Stomach smooth muscle (tissue), 2 donors: Measurements from ENCODE around the gene RTN4R.
"Not testable (repeated sequence)": the region's sequence is repeated elsewhere in the genome, so short reads cannot be mapped to it uniquely, and the experiment has no call there.

Experiments
- H3K27ac ChIP-seq: one replicate; pipeline ENCODE4 v1.7.0; 2013; ENCODE audit warnings: mild to moderate bottlenecking, low read length, inconsistent platforms
- H3K27me3 ChIP-seq, 2 donors: one replicate each; pipeline ENCODE4 v1.7.0; 2013; ENCODE audit warnings: low read length in 2 of 2; ENCODE audit not compliant: insufficient read depth in 2 of 2, control insufficient read depth in 1 of 2
- H3K36me3 ChIP-seq, 2 donors: one replicate each; pipeline ENCODE4 v1.7.0; 2013; ENCODE audit warnings: low read length in 2 of 2; ENCODE audit not compliant: control insufficient read depth in 2 of 2, insufficient read depth in 2 of 2
- H3K4me1 ChIP-seq: one replicate; pipeline ENCODE4 v1.7.0; 2013; ENCODE audit warnings: low read length; ENCODE audit not compliant: control insufficient read depth, insufficient read depth
- H3K4me3 ChIP-seq, 2 donors: one replicate each; pipeline ENCODE4 v1.7.0; 2013; ENCODE audit warnings: low read length in 2 of 2
- H3K9ac ChIP-seq, 2 donors: one replicate each; pipeline ENCODE4 v1.7.0; 2013; ENCODE audit warnings: low read length in 2 of 2, mild to moderate bottlenecking in 1 of 2
- H3K9me3 ChIP-seq, 2 donors: one replicate each; pipeline ENCODE4 v1.7.0; 2013; ENCODE audit warnings: low read length in 2 of 2; ENCODE audit not compliant: control insufficient read depth in 2 of 2
- donor health status: healthy.
- donor health status: Pancreatic carcinoma.

Gene RTN4R

DNA sequence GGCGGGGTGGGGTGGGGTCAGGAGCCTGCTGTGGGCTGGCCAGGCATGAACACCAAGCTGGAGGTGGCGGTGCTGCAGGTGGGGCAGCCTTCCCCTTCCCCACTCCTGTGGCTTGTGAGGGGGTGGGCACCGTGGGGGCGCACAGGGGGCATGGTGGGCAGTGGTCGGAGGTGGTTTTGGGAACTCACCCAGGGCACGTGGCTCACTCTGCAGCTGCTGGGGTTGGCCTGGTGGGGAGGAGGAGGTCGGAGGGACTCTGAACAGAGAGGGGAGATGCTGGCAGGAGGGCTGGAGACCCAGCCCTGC, 35.1 kb upstream of the RTN4R start:
- H3K9ac ChIP-seq, H3K4me1 ChIP-seq, H3K9me3 ChIP-seq, H3K4me3 ChIP-seq, H3K27ac ChIP-seq, H3K36me3 ChIP-seq: not testable (repeated sequence)
- H3K27me3 ChIP-seq = peaks cover 2 to 12% of the 10 kb centered on the region in 2 donors

DNA sequence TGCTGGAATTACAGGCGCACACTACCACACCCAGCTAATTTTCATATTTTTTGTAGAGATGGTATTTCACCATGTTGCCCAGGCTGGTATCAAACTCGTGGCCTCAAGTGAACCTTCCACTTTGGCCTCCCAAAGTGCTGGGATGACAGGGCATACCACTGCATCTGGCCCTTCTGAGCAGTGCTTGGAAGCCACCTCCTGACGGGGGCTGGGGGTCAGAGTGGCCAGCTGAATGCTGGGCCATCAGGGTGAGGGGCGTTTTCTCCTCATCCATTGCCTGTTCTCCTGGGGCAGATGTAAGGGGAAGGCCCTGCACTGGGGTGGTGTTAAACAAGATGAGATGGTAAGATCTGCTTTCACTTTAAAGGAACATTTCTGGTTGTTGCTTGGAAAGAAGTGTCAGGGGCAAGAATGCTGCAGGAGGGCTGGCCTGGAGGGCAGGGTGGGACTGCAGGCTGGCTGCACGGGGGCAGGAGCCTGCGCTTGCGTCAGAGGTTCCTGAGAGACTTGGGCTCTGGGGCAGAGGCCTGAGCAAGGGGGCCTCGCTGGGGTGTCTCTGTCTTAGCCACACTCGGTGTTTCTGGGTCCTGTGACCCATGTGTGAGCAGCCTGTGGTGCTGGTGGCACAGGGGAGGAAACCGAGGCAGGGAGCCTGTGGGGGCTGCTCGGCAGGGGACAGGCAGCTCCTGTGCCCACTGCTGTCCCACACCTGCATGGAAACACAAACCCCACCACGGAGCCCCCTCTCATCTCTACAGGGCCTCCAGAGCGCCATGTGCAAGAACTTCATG, 34.5 kb upstream of the RTN4R start:
- Histone ChIP-seq H3K27me3 (peaks cover 2 to 12% of the 10 kb centered on the region in 2 donors), H3K36me3 (no peaks in the 10 kb centered on the region), H3K9ac (no peak overlapping the region), H3K27ac (no peak overlapping the region), H3K9me3 (no peaks in the 10 kb centered on the region), H3K4me3 (no peak overlapping the region), H3K4me1 (peaks cover 5% of the 10 kb centered on the region)

DNA sequence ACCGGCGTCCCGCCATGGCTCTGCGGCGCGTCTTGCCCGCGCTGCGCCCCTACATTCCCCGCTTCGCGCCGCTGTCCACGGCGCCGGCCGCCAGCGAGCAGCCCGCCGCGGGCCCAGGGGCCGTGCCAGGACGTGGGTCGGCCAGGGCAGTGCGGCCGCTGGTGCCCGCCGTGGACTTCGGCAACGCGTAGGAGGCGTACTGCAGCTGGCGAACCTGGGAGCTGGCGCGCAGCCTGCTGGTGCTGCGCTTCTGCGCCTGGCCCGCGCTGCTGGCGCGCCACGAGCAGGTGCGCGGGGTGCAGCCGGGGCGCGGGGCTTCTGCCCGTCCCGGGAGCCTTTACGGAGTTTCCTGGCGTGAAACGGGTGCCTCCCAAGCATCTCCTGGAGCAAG, 31.6 kb upstream of the RTN4R start:
- peaks cover 2 to 10% of the 10 kb centered on the region in 2 donors for H3K27me3 ChIP-seq
- H3K4me3 ChIP-seq = peak overlapping the region; percentile 43 to 67
- H3K36me3 ChIP-seq = no peaks in the 10 kb centered on the region
- no peak overlapping the region for H3K9ac ChIP-seq
- no peak overlapping the region for H3K27ac ChIP-seq
- no peaks in the 10 kb centered on the region for H3K9me3 ChIP-seq
- peaks cover 5% of the 10 kb centered on the region for H3K4me1 ChIP-seq

DNA sequence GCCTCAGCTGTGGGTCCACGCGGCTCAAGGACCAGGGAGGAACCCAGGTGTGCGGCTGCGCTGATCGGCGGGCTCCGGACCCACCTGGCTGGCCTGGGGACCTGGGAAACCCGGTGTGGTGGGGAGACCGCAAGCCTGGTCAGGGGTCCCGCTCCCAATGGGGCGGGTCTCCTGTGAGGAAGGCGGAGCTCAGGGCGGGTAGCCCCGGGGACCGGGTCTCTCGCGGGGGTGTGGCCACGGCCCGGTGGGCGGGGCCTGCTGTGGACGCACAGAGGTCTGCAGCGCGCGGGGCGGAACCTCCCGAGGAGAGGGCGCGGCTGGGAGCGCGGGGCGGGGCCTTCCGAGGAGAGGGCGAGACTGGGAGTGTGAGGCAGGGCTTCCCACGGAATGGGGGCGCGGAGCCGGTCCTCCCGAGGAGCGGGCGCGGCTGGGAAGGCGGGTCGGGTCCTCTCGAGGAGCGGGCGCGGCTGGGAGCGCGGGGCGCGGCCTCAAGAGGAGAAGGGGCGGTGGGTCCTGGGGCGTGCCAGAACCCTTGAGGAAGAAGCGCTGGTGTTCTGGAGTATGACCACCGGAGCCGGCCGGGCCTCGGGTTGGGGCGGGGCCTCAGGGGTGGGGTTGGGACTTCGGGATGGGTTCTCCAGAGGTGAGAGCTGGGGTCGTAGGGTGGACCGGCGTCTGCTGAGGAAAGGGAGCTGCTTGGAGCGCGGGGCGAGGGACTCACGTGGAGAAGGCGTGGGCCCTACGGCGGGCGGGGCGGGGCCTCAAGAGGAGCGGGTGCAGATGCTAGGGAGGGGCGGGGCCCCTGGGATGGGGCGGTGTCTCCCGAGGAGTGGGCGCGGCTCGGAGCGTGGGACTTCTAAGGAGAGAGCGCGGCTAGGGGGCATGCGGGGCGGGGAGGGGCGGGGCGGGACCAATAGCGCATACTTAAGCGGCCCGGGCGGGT, 31.0 kb upstream of the RTN4R start:
- H3K27me3 ChIP-seq = peaks cover 2 to 8% of the 10 kb centered on the region in 2 donors
- H3K27ac ChIP-seq = no peak overlapping the region
- no peaks in the 10 kb centered on the region for H3K36me3 ChIP-seq
- H3K4me3 ChIP-seq = peak overlapping the region; percentile 43 to 67
- H3K9me3 ChIP-seq = no peaks in the 10 kb centered on the region
- H3K9ac ChIP-seq = no peak overlapping the region
- peaks cover 5% of the 10 kb centered on the region for H3K4me1 ChIP-seq

DNA sequence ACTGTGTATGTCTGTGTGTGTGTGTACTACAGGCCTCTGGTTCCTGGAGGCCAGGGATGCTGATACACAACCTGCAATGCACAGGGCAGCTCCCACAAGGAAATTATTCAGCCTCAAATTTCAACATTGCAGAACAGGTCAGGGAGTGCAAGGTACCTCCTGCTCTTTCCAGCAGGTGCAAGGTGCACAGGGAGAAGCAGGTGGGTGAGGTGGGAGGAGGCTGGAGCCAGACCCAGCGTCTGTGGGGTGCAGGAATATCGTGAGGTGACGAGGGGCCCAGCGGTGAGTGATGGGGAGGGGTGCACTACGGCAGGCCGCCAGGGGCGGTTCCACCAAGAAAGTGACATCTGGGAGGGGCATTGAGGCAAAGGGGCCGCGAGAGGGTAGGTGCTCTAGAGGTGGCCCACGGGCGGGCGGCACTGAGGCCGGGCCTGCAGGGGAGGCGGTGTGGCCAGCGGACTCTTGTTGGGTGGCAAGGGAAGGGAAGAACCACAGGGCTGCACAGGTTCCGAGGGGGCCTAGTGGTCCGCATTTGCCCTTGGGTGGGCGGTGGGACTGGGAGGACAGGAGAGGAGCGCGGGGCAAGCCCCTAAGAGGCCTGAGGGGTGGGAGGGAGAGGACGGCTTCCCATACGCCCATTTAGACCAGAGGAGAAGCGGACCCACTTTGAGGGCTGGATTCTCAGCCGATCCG, 30.1 kb upstream of the RTN4R start:
- Histone ChIP-seq H3K36me3 (no peaks in the 10 kb centered on the region), H3K27me3 (peaks cover 2 to 8% of the 10 kb centered on the region in 2 donors), H3K4me3 (peak overlapping the region in 1 of 2 donors; percentile 67), H3K9me3 (no peaks in the 10 kb centered on the region), H3K9ac (no peak overlapping the region), H3K27ac (no peak overlapping the region), H3K4me1 (peaks cover 5% of the 10 kb centered on the region)

DNA sequence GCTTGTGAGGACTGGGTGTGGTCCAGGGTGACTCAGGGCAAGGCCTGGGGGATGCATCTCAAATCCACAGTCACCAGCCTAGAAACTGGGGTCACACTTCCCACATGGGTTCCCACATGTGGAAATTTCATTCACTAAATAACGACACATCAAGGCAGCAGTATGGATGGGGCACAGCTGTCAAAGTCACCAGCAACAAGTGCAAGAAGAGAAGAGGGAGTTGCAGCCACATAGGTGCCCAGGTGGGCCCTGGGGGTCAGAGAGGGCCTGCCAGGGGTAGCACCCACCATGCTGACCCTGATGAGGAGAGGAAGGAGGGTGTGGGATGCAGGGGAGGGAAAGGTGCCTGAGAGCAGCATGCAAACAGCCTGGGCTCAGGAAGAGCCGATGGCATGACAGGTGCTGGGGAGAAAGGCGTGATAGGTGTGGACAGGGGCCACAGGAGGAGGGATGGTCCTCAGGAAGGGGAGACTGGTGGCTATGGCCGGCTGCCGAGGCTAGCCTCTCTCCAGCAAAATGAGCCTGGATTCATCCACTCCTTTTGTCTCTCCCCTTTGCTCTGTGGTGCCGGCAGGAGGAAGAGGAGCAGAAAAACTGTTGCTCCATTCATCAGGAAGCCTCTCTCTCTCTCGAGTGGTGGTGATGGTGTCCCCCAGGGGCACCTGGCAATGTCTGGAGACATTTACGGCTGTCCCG, 29.4 kb upstream of the RTN4R start:
- Histone ChIP-seq H3K27ac (no peak overlapping the region), H3K36me3 (no peaks in the 10 kb centered on the region)

DNA sequence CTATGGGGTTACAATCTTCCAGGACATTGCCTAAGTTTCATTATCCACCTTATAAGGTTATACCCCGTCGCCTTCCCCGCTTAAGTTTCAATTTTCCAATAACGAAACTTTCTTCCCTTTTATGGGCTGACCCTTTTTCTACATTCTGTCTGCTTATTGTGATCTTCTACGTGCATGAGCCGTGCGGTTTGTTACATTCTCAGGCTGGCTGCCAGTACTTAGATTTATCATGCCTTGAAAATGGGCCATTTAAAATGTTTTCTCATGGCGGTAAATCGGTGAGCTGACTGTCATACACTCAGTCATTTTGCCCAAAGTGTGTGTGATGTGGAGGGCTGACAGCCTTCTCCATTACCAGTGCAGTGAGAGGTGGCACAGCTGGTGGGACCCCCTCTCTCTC, 28.5 kb upstream of the RTN4R start:
- Histone ChIP-seq H3K27ac (no peak overlapping the region), H3K9me3 (no peaks in the 10 kb centered on the region), H3K36me3 (no peaks in the 10 kb centered on the region), H3K9ac (no peak overlapping the region), H3K4me1 (peaks cover 5% of the 10 kb centered on the region), H3K4me3 (no peak overlapping the region), H3K27me3 (peaks cover 0 to under 1% of the 10 kb centered on the region in 2 donors)

More for the DNA sequence above, 29.4 kb upstream of the RTN4R start:
- no peak overlapping the region for H3K9ac ChIP-seq
- no peaks in the 10 kb centered on the region for H3K9me3 ChIP-seq
- H3K27me3 ChIP-seq = peaks cover 2 to 4% of the 10 kb centered on the region in 2 donors
- H3K4me1 ChIP-seq = peaks cover 5% of the 10 kb centered on the region
- no peak overlapping the region for H3K4me3 ChIP-seq

DNA sequence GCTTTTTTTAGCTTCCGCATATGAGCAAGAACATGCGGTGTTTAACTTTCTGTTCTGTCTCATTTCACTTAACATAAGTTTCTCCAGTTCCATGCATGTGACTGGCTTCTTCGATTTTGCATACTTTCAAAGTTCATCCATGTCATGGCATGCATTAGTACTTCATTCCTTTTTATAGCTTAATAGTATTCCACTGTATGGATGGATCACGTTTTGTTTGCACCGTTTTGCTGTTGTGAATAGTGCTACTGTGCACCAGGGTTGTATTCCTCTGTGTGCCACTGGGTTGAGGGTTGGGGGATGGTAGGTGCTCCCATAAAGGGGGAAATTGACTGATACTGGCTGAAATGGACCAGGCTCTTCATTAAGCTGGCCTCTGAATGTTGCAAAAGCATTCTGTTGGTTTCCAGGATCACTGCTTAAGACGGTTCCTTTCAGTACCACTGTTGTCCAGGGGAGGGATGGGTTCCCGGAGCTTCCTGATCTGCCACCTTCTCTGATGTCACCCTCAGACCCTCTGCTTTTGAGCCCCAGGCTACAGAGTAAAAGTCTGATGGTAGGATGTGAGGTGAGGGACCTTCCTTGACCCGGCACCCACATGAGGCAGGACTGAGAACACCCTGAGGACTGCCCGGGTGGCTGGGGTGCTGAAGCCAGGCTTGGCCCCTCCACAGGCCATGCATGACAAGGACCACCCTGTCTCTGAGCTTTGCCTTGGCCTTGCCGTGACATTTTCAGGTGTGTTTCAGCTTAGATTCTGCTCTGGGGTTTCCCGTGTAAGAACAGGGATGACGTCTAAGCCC, 27.3 kb upstream of the RTN4R start:
- no peaks in the 10 kb centered on the region for H3K36me3 ChIP-seq
- H3K9ac ChIP-seq = no peak overlapping the region
- peaks cover 5% of the 10 kb centered on the region for H3K4me1 ChIP-seq
- no peaks in the 10 kb centered on the region for H3K9me3 ChIP-seq
- no peak overlapping the region for H3K27ac ChIP-seq
- no peak overlapping the region for H3K4me3 ChIP-seq
- H3K27me3 ChIP-seq = peaks cover 3% of the 10 kb centered on the region in 2 donors

DNA sequence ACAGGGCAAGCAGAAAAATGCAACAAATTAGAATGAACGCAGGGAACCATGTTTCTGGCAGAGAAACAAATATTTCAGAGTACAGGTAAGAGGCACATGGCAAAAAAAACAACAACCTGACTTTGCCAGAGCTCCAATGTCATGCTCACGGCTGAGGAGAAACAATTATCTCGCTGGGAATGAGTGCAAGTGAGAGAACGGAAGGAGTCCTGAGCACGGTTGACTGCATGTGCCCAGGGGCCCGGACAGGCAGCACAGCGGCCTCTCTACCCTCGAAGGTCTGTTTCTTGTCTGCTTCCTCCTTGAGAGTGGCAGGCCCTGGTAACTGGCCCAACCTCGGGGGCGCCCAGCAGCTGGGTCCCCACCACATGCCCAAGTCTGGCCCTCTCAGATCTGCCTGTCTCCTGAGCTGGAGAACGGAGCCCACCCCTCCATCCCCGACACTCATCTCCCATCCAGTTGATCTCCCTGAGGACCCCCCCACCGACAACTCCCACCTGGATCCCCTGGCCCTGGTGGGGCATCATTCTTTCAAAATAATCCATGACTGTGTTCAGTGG, 24.6 kb upstream of the RTN4R start:
- H3K4me3 ChIP-seq = no peak overlapping the region
- no peaks in the 10 kb centered on the region for H3K4me1 ChIP-seq
- no peaks in the 10 kb centered on the region for H3K9me3 ChIP-seq
- H3K27ac ChIP-seq = no peak overlapping the region
- H3K9ac ChIP-seq = no peak overlapping the region
- H3K27me3 ChIP-seq = peaks cover 6 to 8% of the 10 kb centered on the region in 2 donors
- H3K36me3 ChIP-seq = no peaks in the 10 kb centered on the region
